ENCODE results near the gene PGS1. TPM values are rescaled to one million over a fixed set of nuclear protein-coding genes. Genes with fewer than 3 reads are reported as not detected.

The PGS1 gene
- total RNA-seq, 1 donor from 2014 or later, result 22.7 TPM

GRCh38 chr17:78349891-78350642 lies 28.4 kb upstream of the PGS1 start:
- peak; percentile 59 for TF ChIP-seq CTCF (IDR thresholded peaks at IDR 0.05)
- H3K4me1 Mint-ChIP-seq (ENCODE audit: low read depth), result peaks cover 42% of the 10 kb centered on the region
- no peaks in the 10 kb centered on the region for H3K9me3 Mint-ChIP-seq (ENCODE audit: low read depth)
- H3K27ac Mint-ChIP-seq (ENCODE audit: unreplicated experiment), result no peak overlapping the region
- H3K4me3 Mint-ChIP-seq (ENCODE audit: unreplicated experiment), result no peak overlapping the region
- DNase-seq (ENCODE audit: low spot score), result no peak
- H3K36me3 Mint-ChIP-seq (ENCODE audit: low read depth), result no peaks in the 10 kb centered on the region
- no peaks in the 10 kb centered on the region for H3K27me3 Mint-ChIP-seq (ENCODE audit: low read depth)

- Mint-ChIP-seq H3K27me3 (ENCODE audit: low read depth) (no peaks in the 10 kb centered on the region), H3K27ac (ENCODE audit: unreplicated experiment) (peak overlapping the region; percentile 88), H3K36me3 (ENCODE audit: low read depth) (peaks cover 1% of the 10 kb centered on the region), H3K9me3 (ENCODE audit: low read depth) (no peaks in the 10 kb centered on the region), H3K4me1 (ENCODE audit: low read depth) (peaks cover 56% of the 10 kb centered on the region), H3K4me3 (ENCODE audit: unreplicated experiment) (no peak overlapping the region)
- DNase-seq (ENCODE audit: low spot score), result no peak
- peak; percentile 23 for TF ChIP-seq CTCF (IDR thresholded peaks at IDR 0.05)
These were observed 26.9 kb upstream of the PGS1 start for GRCh38 chr17:78351449-78352006.

- Mint-ChIP-seq H3K4me1 (ENCODE audit: low read depth) (peaks cover 79% of the 10 kb centered on the region), H3K27me3 (ENCODE audit: low read depth) (no peaks in the 10 kb centered on the region), H3K9me3 (ENCODE audit: low read depth) (no peaks in the 10 kb centered on the region), H3K4me3 (ENCODE audit: unreplicated experiment) (no peak overlapping the region), H3K27ac (ENCODE audit: unreplicated experiment) (peak overlapping the region; percentile 96), H3K36me3 (ENCODE audit: low read depth) (peaks cover 13% of the 10 kb centered on the region)
- no peak for TF ChIP-seq CTCF (IDR thresholded peaks at IDR 0.05)
- no peak for DNase-seq (ENCODE audit: low spot score)
These were observed 24.6 kb upstream of the PGS1 start for GRCh38 chr17:78353834-78354233.

DNA sequence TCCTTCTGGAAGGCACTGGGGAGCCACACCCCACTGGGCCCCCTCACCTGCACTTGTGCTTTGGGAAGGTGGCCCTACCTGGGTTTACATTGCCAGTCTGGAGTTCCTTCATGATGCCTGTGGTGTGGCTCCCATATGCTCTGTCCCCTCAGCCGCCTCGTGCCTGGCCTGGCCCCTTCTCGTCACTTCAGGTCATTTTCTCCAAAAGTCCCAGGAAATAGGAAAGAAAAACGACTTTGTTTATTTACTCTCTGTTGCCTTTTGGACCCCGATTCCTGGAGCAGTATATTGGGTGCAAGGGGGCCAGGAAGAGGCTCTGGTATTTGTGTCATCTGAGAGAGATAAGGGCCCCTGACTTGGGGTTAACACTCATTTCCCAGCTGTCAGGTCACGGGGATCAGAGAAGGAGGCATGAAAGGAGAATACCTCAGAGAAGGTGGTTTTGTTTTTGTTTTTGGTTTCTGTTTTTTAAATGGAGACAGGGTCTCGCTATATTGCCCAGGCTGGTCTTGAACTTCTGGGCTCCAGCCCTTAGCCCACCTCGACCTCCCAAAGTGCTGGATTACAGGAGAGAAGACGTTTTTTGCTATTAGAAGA lies 23.3 kb upstream of the PGS1 start:
- Mint-ChIP-seq H3K36me3 (ENCODE audit: low read depth) (peaks cover 13% of the 10 kb centered on the region), H3K4me1 (ENCODE audit: low read depth) (peaks cover 72% of the 10 kb centered on the region), H3K4me3 (ENCODE audit: unreplicated experiment) (no peak overlapping the region), H3K27me3 (ENCODE audit: low read depth) (no peaks in the 10 kb centered on the region), H3K9me3 (ENCODE audit: low read depth) (no peaks in the 10 kb centered on the region), H3K27ac (ENCODE audit: unreplicated experiment) (peak overlapping the region; percentile 5)
- DNase-seq (ENCODE audit: low spot score), result no peak
- TF ChIP-seq CTCF (IDR thresholded peaks at IDR 0.05), result no peak

DNA sequence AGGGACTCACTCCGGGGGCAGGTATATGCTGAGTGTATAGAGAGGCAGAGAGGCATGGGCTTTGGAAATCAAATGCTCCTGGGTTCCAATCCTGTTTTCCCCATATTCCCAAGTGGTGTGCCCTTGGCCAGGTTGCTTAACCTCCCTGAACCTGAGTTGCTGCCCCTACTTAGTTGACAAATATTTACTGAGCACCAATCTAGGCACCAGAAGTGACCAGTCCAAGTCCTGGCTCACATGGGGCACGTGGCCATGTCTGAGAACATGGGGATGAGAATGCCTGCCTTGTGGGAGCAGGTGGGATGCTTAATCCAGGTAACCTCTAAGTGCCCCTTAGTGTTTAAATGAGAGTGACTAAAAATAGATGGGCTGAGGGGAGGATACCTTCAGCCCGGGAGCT lies 22.7 kb upstream of the PGS1 start:
- Mint-ChIP-seq H3K27me3 (ENCODE audit: low read depth) (no peaks in the 10 kb centered on the region), H3K4me1 (ENCODE audit: low read depth) (peaks cover 68% of the 10 kb centered on the region), H3K4me3 (ENCODE audit: unreplicated experiment) (peak overlapping the region; percentile 12), H3K9me3 (ENCODE audit: low read depth) (no peaks in the 10 kb centered on the region), H3K27ac (ENCODE audit: unreplicated experiment) (no peak overlapping the region), H3K36me3 (ENCODE audit: low read depth) (peaks cover 13% of the 10 kb centered on the region)
- TF ChIP-seq CTCF (IDR thresholded peaks at IDR 0.05), result no peak
- no peak for DNase-seq (ENCODE audit: low spot score)

Measured in chondrocyte (in vitro differentiated cells).